Fibroblast of the aortic adventitia (primary cell): Measurements from ENCODE around the gene GPR21. TPM values are rescaled to one million over a fixed set of nuclear protein-coding genes. Genes with fewer than 3 reads are reported as not detected.

Source experiments
- DNase-seq: peaks from one replicate; pipeline ENCODE4 v3.0.0-alpha.2; 2010; ENCODE audit warnings: low read depth
- H3K4me3 ChIP-seq: 2 replicates; pipeline ENCODE4 v1.5.1; 2011; ENCODE audit warnings: low read depth, mild to moderate bottlenecking, control low read depth, low read length, moderate library complexity
- CTCF ChIP-seq: IDR thresholded peaks from 2 replicates; pipeline ENCODE4 v1.5.1; 2011; ENCODE audit warnings: mild to moderate bottlenecking, low read length, control low read depth, inconsistent platforms; ENCODE audit not compliant: insufficient read depth
- total RNA-seq: library from RNA; depleted of rRNA; stranded (reverse); fragments of >200 nt; gene quantifications from 2 replicates; pipeline ENCODE4 v1.2.3, GENCODE V29; 2012; ENCODE audit warnings: low replicate concordance

Gene GPR21
- total RNA-seq, 1 donor = 1.9 TPM

DNA sequence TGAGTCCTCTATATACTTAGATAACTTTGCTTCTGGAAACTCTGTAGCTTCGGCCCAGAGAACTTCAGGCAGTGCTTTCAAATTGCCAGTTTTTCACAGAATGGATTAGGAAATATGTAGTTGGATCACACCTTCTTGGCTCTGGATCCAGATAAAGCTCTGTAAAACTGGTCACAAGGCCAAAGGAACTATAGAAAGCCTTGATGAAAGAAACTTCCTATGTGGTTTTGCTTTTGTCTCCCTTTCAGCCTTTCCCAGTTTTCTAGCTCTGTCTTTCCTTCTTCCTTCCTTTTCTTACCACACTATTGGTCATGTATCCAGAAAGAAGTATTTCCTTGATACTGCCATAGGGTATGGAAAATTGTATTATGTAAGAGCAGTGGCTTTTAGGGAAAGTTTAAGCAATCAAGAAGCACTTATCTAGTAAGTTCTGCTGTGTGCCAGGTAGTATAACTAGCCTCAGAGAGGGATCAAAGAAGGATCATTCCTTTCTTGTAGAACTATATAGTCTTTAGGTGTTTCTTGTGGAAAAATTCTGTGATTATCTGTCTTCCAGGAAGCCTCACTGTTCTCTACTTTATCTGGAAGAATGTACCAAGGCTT, 6.3 kb downstream of the GPR21 start:
- peak; percentile 59 for DNase-seq
- H3K4me3 ChIP-seq = no peak overlapping the region
- TF ChIP-seq CTCF = no peak

- no peak for DNase-seq
- TF ChIP-seq CTCF = no peak
- H3K4me3 ChIP-seq = no peak overlapping the region
Measured at GRCh38 chr9:123040801-123041200, 7.3 kb downstream of the GPR21 start.

GRCh38 chr9:123041489-123041888, 8.0 kb downstream of the GPR21 start:
- TF ChIP-seq CTCF = no peak
- no peak overlapping the region for H3K4me3 ChIP-seq
- DNase-seq = no peak

GRCh38 chr9:123043081-123043939, 9.8 kb downstream of the GPR21 start:
- TF ChIP-seq CTCF = no peak
- no peak overlapping the region for H3K4me3 ChIP-seq
- no peak for DNase-seq

- no peak for TF ChIP-seq CTCF
- peak; percentile 61 for DNase-seq
- H3K4me3 ChIP-seq = no peak overlapping the region
Measured at GRCh38 chr9:123044586-123044985, 11.1 kb downstream of the GPR21 start.

GRCh38 chr9:123046406-123047195, 13.1 kb downstream of the GPR21 start:
- no peak for DNase-seq
- no peak overlapping the region for H3K4me3 ChIP-seq
- no peak for TF ChIP-seq CTCF
